Parathyroid adenoma (tissue), 2 donors: Measurements from ENCODE around the gene POLR1A.

ENCODE experiments used
- H2AFZ ChIP-seq: fragments of 300-600 bp; sonication (generic); one replicate; pipeline ENCODE4 v1.7.0; 2017; ENCODE audit warnings: antibody characterized with exemption, mild to moderate bottlenecking
- H3K27ac ChIP-seq: fragments of 300-600 bp; sonication (generic); one replicate; pipeline ENCODE4 v1.7.0; 2017
- H3K27me3 ChIP-seq: fragments of 300-600 bp; sonication (generic); one replicate; pipeline ENCODE4 v1.7.0; 2017; ENCODE audit warnings: low read length; ENCODE audit not compliant: control insufficient read depth, insufficient read depth
- H3K36me3 ChIP-seq: fragments of 300-600 bp; sonication (generic); one replicate; pipeline ENCODE4 v1.7.0; 2017; ENCODE audit warnings: low read length; ENCODE audit not compliant: control insufficient read depth, insufficient read depth
- H3K4me1 ChIP-seq: fragments of 300-600 bp; sonication (generic); one replicate; pipeline ENCODE4 v1.7.0; 2017; ENCODE audit warnings: control low read depth
- H3K4me2 ChIP-seq: fragments of 300-600 bp; sonication (generic); one replicate; pipeline ENCODE4 v1.7.0; 2017; ENCODE audit warnings: low read length
- H3K4me3 ChIP-seq: fragments of 300-600 bp; sonication (generic); one replicate; pipeline ENCODE4 v1.7.0; 2017; ENCODE audit warnings: low read depth, low read length
- H3K79me2 ChIP-seq: fragments of 300-600 bp; sonication (generic); one replicate; pipeline ENCODE4 v1.7.0; 2017; ENCODE audit warnings: control low read depth
- H3K9ac ChIP-seq: fragments of 300-600 bp; sonication (generic); one replicate; pipeline ENCODE4 v1.7.0; 2017; ENCODE audit warnings: mild to moderate bottlenecking
- H3K9me3 ChIP-seq: fragments of 300-600 bp; sonication (generic); one replicate; pipeline ENCODE4 v1.7.0; 2017; ENCODE audit warnings: low read length; ENCODE audit not compliant: control insufficient read depth
- TF ChIP-seq, protein P1 (sequence below): fragments of 300-600 bp; sonication (generic); IDR thresholded peaks from one replicate; pipeline ENCODE4 v1.7.0; 2017; ENCODE audit warnings: antibody characterized with exemption, mild to moderate bottlenecking
- donor health status: primary hyperparathyroidism.

Gene POLR1A

GRCh38 chr2:86123328-86123925 lies 17.7 kb upstream of the POLR1A start:
- H3K27me3 ChIP-seq: no peaks in the 10 kb centered on the region
- no peaks in the 10 kb centered on the region for H3K4me1 ChIP-seq
- H3K9me3 ChIP-seq: no peaks in the 10 kb centered on the region
- H3K9ac ChIP-seq: no peak overlapping the region
- H3K36me3 ChIP-seq: no peaks in the 10 kb centered on the region
- H2AFZ ChIP-seq: no peak overlapping the region
- no peak overlapping the region for H3K27ac ChIP-seq
- TF ChIP-seq, protein P1, sequence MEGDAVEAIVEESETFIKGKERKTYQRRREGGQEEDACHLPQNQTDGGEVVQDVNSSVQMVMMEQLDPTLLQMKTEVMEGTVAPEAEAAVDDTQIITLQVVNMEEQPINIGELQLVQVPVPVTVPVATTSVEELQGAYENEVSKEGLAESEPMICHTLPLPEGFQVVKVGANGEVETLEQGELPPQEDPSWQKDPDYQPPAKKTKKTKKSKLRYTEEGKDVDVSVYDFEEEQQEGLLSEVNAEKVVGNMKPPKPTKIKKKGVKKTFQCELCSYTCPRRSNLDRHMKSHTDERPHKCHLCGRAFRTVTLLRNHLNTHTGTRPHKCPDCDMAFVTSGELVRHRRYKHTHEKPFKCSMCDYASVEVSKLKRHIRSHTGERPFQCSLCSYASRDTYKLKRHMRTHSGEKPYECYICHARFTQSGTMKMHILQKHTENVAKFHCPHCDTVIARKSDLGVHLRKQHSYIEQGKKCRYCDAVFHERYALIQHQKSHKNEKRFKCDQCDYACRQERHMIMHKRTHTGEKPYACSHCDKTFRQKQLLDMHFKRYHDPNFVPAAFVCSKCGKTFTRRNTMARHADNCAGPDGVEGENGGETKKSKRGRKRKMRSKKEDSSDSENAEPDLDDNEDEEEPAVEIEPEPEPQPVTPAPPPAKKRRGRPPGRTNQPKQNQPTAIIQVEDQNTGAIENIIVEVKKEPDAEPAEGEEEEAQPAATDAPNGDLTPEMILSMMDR: no peak
- H3K79me2 ChIP-seq: no peaks in the 10 kb centered on the region
- no peak overlapping the region for H3K4me2 ChIP-seq
- H3K4me3 ChIP-seq: no peak overlapping the region

DNA sequence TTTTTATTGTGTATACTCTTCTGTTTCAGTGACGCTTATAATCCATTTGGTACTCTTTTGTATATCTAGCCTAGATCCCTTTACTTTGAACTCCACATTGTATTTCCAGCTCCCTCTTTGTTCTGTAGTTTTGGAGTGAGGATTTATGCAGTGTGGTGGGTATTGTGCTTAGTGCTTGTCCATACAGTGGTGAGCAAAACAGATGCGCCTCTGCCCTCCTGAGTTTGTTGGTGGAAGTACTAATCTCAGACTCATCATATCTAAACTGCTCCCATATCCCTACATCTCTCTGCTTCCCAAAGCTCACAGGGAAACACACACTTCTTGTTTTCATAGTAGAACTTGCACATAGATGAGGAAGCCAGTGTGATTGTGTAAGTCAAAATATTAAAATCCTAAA lies 12.4 kb upstream of the POLR1A start:
- no peaks in the 10 kb centered on the region for H3K4me1 ChIP-seq
- TF ChIP-seq, protein P1: no peak
- no peak overlapping the region for H2AFZ ChIP-seq
- H3K4me3 ChIP-seq: no peak overlapping the region
- no peak overlapping the region for H3K27ac ChIP-seq
- H3K9ac ChIP-seq: no peak overlapping the region
- H3K9me3 ChIP-seq: no peaks in the 10 kb centered on the region
- H3K27me3 ChIP-seq: no peaks in the 10 kb centered on the region
- H3K36me3 ChIP-seq: no peaks in the 10 kb centered on the region
- no peaks in the 10 kb centered on the region for H3K79me2 ChIP-seq
- H3K4me2 ChIP-seq: no peak overlapping the region

DNA sequence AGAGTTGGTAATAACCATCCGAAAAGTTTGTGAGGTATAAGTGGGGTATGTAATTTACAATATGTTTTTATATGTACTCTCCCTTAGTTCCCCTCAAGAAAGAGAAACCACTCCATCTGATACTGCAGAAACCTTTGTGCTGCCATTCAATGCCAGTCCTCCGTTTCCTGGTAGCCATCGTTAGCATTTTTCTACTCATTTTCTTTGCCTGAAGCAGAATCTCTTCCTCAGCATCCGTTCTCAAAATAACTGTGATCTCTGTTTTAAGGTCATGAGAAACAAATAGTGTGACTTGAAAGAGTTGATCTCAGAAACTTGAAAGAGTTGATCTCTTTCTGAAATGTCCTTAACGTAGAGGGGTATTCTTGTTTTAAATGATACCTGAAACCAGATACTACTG lies 1.3 kb upstream of the POLR1A start:
- Histone ChIP-seq H2AFZ (no peak overlapping the region), H3K36me3 (no peaks in the 10 kb centered on the region), H3K27ac (no peak overlapping the region), H3K4me3 (peak overlapping the region; percentile 95), H3K4me1 (peaks cover 5% of the 10 kb centered on the region), H3K9me3 (no peaks in the 10 kb centered on the region), H3K79me2 (peaks cover 52% of the 10 kb centered on the region), H3K27me3 (no peaks in the 10 kb centered on the region), H3K4me2 (peak overlapping the region; percentile 82), H3K9ac (no peak overlapping the region)
- TF ChIP-seq, protein P1: no peak

- Histone ChIP-seq H2AFZ (peak within 1 kb of the TSS; percentile 77), H3K4me3 (peak within 1 kb of the TSS; percentile 95), H3K9ac (peak within 1 kb of the TSS; percentile 9), H3K4me1 (peaks cover 5% of the 10 kb centered on the region), H3K27me3 (no peaks in the 10 kb centered on the region), H3K36me3 (no peaks in the 10 kb centered on the region), H3K79me2 (peaks cover 55% of the 10 kb centered on the region), H3K9me3 (no peaks in the 10 kb centered on the region), H3K4me2 (peak within 1 kb of the TSS; percentile 82), H3K27ac (peak within 1 kb of the TSS; percentile 80)
- TF ChIP-seq, protein P1: no peak
Observed at GRCh38 chr2:86105969-86106945, 571 bp upstream of the POLR1A start, which contains the start of gene PTCD3. Gene PTCD3 (plus strand): TSS chr2:86106235. CDS start chr2:86106248, 13 bp downstream.
